ENCODE measurements around the gene EVL. TPM values are rescaled to one million over a fixed set of nuclear protein-coding genes. Genes with fewer than 3 reads are reported as not detected.

EVL gene
- total RNA-seq, 4 donors from 2014 or later = 24.2 to 40.1 (median 29.8) TPM

DNA sequence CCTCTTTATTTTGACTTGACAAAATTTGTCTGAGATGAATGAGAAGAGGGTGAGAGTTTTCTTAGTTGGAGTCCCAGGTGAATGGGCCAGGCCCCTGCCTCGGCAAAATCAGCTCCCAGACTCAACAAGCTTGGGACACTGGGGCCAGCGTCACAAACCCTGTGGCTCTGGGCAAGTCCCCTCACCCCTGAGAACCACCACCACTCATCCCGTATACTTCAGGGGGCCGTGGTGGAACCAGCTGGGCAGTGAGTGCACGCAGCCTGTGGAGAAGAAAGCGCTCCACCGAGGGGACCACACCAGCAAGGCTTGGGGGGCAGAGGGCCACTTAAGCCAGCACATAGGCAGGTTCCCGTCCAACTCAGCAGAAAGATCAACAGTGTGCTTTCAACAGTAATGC, 54.0 kb downstream of the EVL start:
- Histone ChIP-seq H3K36me3 (no peaks in the 10 kb centered on the region), H3K27me3 (no peaks in the 10 kb centered on the region), H3K4me1 (no peaks in the 10 kb centered on the region), H3K4me3 (replicated peaks in 1 of 3) (no peak overlapping the region), H3K27ac (no peak overlapping the region), H3K9me3 (no peaks in the 10 kb centered on the region)
- TF ChIP-seq, protein P1, sequence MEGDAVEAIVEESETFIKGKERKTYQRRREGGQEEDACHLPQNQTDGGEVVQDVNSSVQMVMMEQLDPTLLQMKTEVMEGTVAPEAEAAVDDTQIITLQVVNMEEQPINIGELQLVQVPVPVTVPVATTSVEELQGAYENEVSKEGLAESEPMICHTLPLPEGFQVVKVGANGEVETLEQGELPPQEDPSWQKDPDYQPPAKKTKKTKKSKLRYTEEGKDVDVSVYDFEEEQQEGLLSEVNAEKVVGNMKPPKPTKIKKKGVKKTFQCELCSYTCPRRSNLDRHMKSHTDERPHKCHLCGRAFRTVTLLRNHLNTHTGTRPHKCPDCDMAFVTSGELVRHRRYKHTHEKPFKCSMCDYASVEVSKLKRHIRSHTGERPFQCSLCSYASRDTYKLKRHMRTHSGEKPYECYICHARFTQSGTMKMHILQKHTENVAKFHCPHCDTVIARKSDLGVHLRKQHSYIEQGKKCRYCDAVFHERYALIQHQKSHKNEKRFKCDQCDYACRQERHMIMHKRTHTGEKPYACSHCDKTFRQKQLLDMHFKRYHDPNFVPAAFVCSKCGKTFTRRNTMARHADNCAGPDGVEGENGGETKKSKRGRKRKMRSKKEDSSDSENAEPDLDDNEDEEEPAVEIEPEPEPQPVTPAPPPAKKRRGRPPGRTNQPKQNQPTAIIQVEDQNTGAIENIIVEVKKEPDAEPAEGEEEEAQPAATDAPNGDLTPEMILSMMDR (IDR thresholded peaks at IDR 0.05) = no peak
- TF ChIP-seq POLR2A (IDR thresholded peaks at IDR 0.05) = no peak
- intact Hi-C loops (cut with DNase I) = no loop called here
- WGBS, 2 donors = 90 to 91% methylated on average over 7 to 8 of the region's 8 CpGs
- DNase-seq = no peak

DNA sequence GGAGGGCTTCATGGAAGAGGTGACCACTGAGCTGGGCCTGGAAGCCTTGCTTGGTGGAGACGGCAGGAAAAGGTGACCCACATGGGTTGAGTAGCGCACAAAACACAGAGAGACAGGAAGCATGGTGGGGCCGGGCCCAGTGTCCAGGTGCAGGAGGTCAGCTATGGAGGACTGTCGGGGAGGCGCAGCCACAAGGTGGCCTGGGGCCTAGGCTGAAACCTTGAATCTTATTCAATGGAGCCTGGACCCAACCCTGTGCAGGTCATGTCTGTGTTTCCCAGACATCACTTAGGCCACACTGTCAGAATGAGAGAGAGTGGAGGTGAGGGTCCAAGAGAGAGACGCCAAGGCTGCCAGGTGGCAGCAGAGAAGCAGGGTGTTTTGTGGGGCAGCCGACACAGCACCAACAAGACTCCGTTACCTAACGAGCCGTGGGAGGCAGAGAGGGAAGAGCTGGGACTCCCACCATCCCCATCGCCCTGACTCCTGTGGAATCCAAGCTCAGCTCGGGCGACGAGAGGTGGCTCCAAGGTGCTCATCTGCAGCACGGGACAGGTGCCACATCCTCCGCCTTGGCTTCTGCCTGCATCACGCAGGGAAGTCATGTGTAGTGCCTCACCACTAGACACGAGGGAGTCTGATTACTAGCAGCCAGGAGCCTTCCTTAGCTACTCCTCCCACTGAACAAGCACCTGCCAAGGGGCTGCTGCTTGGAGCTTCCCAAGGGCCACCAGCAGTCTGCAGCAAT, 55.5 kb downstream of the EVL start:
- no peak for TF ChIP-seq POLR2A (IDR thresholded peaks at IDR 0.05)
- TF ChIP-seq, protein P1 (IDR thresholded peaks at IDR 0.05) = no peak
- intact Hi-C loops (cut with DNase I) = no loop called here
- Histone ChIP-seq H3K27ac (no peak overlapping the region), H3K36me3 (no peaks in the 10 kb centered on the region), H3K9me3 (no peaks in the 10 kb centered on the region), H3K4me1 (no peaks in the 10 kb centered on the region), H3K27me3 (no peaks in the 10 kb centered on the region), H3K4me3 (replicated peaks in 1 of 3) (no peak overlapping the region)
- no peak for DNase-seq
- WGBS, 2 donors = 91 to 93% methylated on average over 14 to 18 of the region's 18 CpGs

DNA sequence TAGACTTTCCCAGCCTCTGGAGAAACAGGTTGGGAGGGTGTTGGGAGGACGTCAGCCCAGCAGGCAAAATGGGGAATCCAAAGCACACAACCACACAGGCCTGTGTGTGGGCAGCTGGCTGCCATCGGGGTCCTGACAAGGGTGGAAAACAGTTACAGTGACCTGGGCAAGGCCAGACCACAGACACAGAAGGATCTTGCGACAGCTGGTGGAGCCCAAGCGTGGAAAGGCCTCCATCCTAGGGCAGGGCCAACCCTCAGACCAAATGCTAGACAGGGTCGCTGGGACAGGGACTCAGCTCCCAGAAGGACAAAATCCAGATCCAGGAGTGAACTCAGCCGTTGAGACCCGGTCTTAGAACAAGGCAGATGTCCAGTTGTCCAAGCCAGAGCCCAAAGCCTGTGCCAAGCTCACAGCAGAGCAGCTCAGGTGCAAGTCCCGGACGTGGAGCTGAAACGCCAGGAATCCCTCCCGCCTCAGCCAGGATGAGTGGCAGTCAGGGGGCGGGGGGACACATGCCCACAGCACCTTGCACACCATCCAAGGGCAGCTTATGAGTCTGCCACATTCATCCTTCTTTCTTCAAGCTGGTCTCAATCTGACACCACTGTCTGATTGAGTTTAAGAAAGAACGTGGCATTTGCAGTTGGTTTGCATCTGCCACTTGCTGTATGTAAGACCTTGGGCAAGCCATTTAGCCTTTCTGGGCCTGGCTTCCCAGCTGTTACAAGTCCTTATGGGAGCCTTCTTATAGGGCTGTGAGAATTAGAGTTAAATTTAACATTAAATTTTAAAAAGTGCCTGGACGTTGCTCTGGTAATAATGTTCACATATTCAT, 56.6 kb downstream of the EVL start:
- intact Hi-C loops (cut with DNase I) = no loop called here
- no peak for DNase-seq

DNA sequence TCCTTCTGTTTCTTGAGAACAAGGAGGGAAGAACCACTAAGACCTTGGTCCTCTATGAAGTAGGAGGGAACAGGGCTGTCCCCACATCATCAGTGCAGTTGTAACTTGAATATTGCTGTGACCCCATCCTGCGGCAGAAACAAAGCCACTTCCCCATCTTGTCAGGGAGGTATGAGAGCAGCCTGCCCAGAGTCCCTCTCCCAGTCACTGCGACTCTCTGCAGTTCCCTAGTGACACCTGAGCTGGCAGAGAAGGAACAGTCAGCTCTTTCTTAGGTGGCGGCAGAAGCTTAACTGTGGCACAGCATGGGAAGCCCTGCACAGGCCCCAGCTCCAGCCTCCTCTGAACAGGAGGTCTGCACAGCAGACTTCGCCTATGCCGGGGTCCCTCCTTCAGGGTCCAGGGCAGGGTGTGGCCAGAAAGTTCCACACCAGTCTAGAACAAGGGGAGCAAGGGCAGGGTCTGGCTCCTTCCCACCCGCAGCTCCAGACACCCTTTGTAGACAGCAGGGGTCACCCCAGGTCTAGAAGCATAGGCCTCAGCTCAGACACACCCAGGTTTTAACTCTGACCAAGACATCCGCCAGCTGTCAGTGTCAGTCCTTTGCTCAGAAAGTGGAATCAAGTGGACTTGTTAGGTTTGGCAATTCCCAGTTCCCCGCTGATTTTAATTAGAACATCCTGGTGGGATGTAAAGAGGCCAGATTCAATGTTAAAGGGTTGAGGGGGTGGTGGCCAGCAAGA, 57.4 kb downstream of the EVL start:
- no peaks in the 10 kb centered on the region for H3K36me3 ChIP-seq
- no peak overlapping the region for H3K4me3 ChIP-seq (replicated peaks in 1 of 3)
- no peak overlapping the region for H3K27ac ChIP-seq
- 91 to 97% methylated on average over 6 to 8 of the region's 8 CpGs for WGBS, 2 donors
- H3K4me1 ChIP-seq = no peaks in the 10 kb centered on the region
- no peaks in the 10 kb centered on the region for H3K9me3 ChIP-seq
- H3K27me3 ChIP-seq = no peaks in the 10 kb centered on the region
- no peak for DNase-seq
- TF ChIP-seq, protein P1 (IDR thresholded peaks at IDR 0.05) = no peak
- no peak for TF ChIP-seq POLR2A (IDR thresholded peaks at IDR 0.05)
- intact Hi-C loops (cut with DNase I) = no loop called here

More for the DNA sequence above, 56.6 kb downstream of the EVL start:
- no peaks in the 10 kb centered on the region for H3K36me3 ChIP-seq
- no peak overlapping the region for H3K4me3 ChIP-seq (replicated peaks in 1 of 3)
- H3K27ac ChIP-seq = no peak overlapping the region
- no peaks in the 10 kb centered on the region for H3K9me3 ChIP-seq
- 96% methylated on average over 6 to 14 of the region's 14 CpGs for WGBS, 2 donors
- H3K4me1 ChIP-seq = no peaks in the 10 kb centered on the region
- TF ChIP-seq, protein P1 (IDR thresholded peaks at IDR 0.05) = no peak
- TF ChIP-seq POLR2A (IDR thresholded peaks at IDR 0.05) = no peak
- no peaks in the 10 kb centered on the region for H3K27me3 ChIP-seq
